ENCODE results near the gene HAPLN1. TPM values are rescaled to one million over a fixed set of nuclear protein-coding genes. Genes with fewer than 3 reads are reported as not detected.

Gene HAPLN1
- total RNA-seq (not detected), polyA plus RNA-seq (under 1 TPM in 1 of 2 donors, not detected in 1; 0.02 TPM)

DNA sequence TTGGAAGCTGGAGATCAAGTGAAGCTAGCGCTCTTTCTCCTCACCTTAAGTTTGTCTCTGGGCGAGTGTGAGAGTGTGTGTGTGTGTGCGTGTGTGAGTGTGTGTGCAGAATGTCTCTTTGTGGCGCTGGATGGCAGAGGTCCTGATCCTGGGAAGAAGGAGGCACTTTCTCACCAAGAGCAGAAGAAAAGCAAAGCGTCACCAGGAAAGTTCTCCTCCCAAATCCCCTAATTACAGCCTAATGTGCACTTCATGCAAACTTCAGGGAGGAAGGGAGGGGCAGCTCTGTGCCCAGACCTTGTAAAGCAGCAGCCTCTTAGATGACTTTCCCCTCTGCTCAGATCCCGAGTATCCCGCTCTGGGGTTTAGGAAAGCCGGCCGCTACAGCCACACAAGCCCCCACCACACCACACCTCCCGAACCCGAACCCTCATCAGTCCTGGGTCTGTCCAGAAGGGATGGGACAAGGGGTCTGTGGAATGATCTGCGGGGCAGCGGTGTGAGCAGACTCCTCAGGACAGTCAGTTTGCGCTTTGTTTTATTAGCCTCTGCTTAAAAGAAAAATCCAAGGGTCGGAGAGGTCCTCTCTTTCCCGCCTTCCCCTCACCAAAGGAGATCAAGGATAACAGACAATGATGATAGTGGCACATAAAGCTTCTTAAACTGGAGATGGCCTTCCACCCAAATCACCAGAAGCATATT is at the start of gene HAPLN1:
TSS of gene HAPLN1 (minus strand) at position 20 of the 702 bp plus-strand sequence. CDS start 47,332 bp downstream, outside the sequence.
- FAIRE-seq = no peak
- Histone ChIP-seq H3K36me3 (no peaks in the 10 kb centered on the region), H3K27me3 (peaks cover 0 to 20% (median 3%) of the 10 kb centered on the region in 4 donors), H3K27ac (no peak within 1 kb of the TSS), H3K4me1 (no peaks in the 10 kb centered on the region), H3K4me3 (peak within 1 kb of the TSS in 1 of 4 donors; percentile 54), H3K9me3 (no peaks in the 10 kb centered on the region)
- no peak for TF ChIP-seq CTCF (IDR thresholded peaks at IDR 0.05)
- intact Hi-C loops (cut with DNase I) = no loop called here
- no peak for ATAC-seq
- DNase-seq = no peak
- WGBS, 2 donors = 24 to 30% methylated on average over 16 of the region's 16 CpGs

GRCh38 chr5:83767409-83767992 is 46.8 kb upstream of the HAPLN1 start:
- Histone ChIP-seq H3K4me3 (no peak overlapping the region), H3K27ac (no peak overlapping the region), H3K9me3 (no peaks in the 10 kb centered on the region), H3K4me1 (no peaks in the 10 kb centered on the region), H3K36me3 (no peaks in the 10 kb centered on the region), H3K27me3 (no peaks in the 10 kb centered on the region)
- ATAC-seq = no peak
- no peak for DNase-seq
- no peak for TF ChIP-seq CTCF (IDR thresholded peaks at IDR 0.05)
- WGBS, 2 donors = 37 to 43% methylated on average over 3 of the region's 3 CpGs
- intact Hi-C loops (cut with DNase I) = no loop called here
- FAIRE-seq = no peak

GRCh38 chr5:83764101-83764500 is 43.4 kb upstream of the HAPLN1 start:
- no peak for DNase-seq
- no peak overlapping the region for H3K4me3 ChIP-seq
- no peaks in the 10 kb centered on the region for H3K36me3 ChIP-seq
- no peaks in the 10 kb centered on the region for H3K9me3 ChIP-seq
- no peaks in the 10 kb centered on the region for H3K27me3 ChIP-seq
- no peaks in the 10 kb centered on the region for H3K4me1 ChIP-seq
- no peak for TF ChIP-seq CTCF (IDR thresholded peaks at IDR 0.05)
- WGBS, 2 donors = 86 to 91% methylated on average over 1 of the region's 1 CpG
- no peak overlapping the region for H3K27ac ChIP-seq
- FAIRE-seq = no peak
- no peak for ATAC-seq
- intact Hi-C loops (cut with DNase I) = no loop called here

GRCh38 chr5:83760579-83760978 is 39.9 kb upstream of the HAPLN1 start:
- ATAC-seq (no peak), FAIRE-seq (no peak), DNase-seq (no peak)
- no peak for TF ChIP-seq CTCF (IDR thresholded peaks at IDR 0.05)
- intact Hi-C loops (cut with DNase I) = no loop called here
- WGBS, 2 donors = 51 to 64% methylated on average over 4 of the region's 4 CpGs
- Histone ChIP-seq H3K9me3 (no peaks in the 10 kb centered on the region), H3K27me3 (no peaks in the 10 kb centered on the region), H3K36me3 (no peaks in the 10 kb centered on the region), H3K27ac (no peak overlapping the region), H3K4me1 (no peaks in the 10 kb centered on the region), H3K4me3 (no peak overlapping the region)

DNA sequence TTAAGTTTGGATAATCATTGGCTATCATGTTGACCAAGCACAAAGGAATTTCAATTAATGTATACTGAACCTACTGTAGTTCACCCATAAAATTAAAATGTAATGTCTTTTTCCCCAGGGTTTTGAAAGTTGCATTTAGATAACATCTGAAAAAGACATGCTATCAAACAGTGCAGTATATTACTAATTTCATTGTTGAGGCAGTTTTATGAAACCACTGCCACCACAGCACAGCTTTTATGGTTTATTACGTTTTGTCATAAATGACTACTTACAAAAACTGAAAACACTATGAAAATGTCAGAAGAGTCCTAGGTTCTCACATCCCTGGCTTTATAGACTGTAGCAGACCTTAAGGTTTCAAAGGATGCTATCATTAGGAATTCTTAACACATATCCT is 32.0 kb upstream of the HAPLN1 start:
- intact Hi-C loops (cut with DNase I) = no loop called here
- DNase-seq = no peak

More for the DNA sequence above, 32.0 kb upstream of the HAPLN1 start:
- FAIRE-seq = no peak
- Histone ChIP-seq H3K27ac (no peak overlapping the region), H3K4me1 (no peaks in the 10 kb centered on the region), H3K27me3 (no peaks in the 10 kb centered on the region), H3K4me3 (no peak overlapping the region), H3K9me3 (no peaks in the 10 kb centered on the region), H3K36me3 (no peaks in the 10 kb centered on the region)
- WGBS, 2 donors = 50 to 73% methylated on average over 1 of the region's 1 CpG
- no peak for ATAC-seq
- no peak for TF ChIP-seq CTCF (IDR thresholded peaks at IDR 0.05)

All from pancreas (tissue), 10 donors.